Stomach smooth muscle (tissue), 2 donors: ENCODE measurements around the gene TAS2R14.

Experiments
- H3K27ac ChIP-seq: one replicate; pipeline ENCODE4 v1.7.0; 2013; ENCODE audit warnings: mild to moderate bottlenecking, low read length, inconsistent platforms
- H3K27me3 ChIP-seq, 2 donors: one replicate each; pipeline ENCODE4 v1.7.0; 2013; ENCODE audit warnings: low read length in 2 of 2; ENCODE audit not compliant: insufficient read depth in 2 of 2, control insufficient read depth in 1 of 2
- H3K36me3 ChIP-seq, 2 donors: one replicate each; pipeline ENCODE4 v1.7.0; 2013; ENCODE audit warnings: low read length in 2 of 2; ENCODE audit not compliant: control insufficient read depth in 2 of 2, insufficient read depth in 2 of 2
- H3K4me1 ChIP-seq: one replicate; pipeline ENCODE4 v1.7.0; 2013; ENCODE audit warnings: low read length; ENCODE audit not compliant: control insufficient read depth, insufficient read depth
- H3K4me3 ChIP-seq, 2 donors: one replicate each; pipeline ENCODE4 v1.7.0; 2013; ENCODE audit warnings: low read length in 2 of 2
- H3K9ac ChIP-seq, 2 donors: one replicate each; pipeline ENCODE4 v1.7.0; 2013; ENCODE audit warnings: low read length in 2 of 2, mild to moderate bottlenecking in 1 of 2
- H3K9me3 ChIP-seq, 2 donors: one replicate each; pipeline ENCODE4 v1.7.0; 2013; ENCODE audit warnings: low read length in 2 of 2; ENCODE audit not compliant: control insufficient read depth in 2 of 2
- donor health status: healthy.
- donor health status: Pancreatic carcinoma.

TAS2R14 gene

GRCh38 chr12:10939163-10939562 lies at the start of gene TAS2R14:
TSS of gene TAS2R14 (minus strand) at chr12:10939263. CDS start at chr12:10939207, 56 bp downstream.
- Histone ChIP-seq H3K9me3 (no peaks in the 10 kb centered on the region), H3K36me3 (no peaks in the 10 kb centered on the region), H3K9ac (no peak within 1 kb of the TSS), H3K4me1 (no peaks in the 10 kb centered on the region), H3K27me3 (no peaks in the 10 kb centered on the region), H3K4me3 (no peak within 1 kb of the TSS), H3K27ac (no peak within 1 kb of the TSS)

- Histone ChIP-seq H3K27ac (no peak within 1 kb of the TSS), H3K9me3 (no peaks in the 10 kb centered on the region), H3K9ac (no peak within 1 kb of the TSS), H3K27me3 (no peaks in the 10 kb centered on the region), H3K4me1 (no peaks in the 10 kb centered on the region), H3K36me3 (no peaks in the 10 kb centered on the region), H3K4me3 (no peak within 1 kb of the TSS)
Observed at GRCh38 chr12:10986812-10987211, 47.7 kb upstream of the TAS2R14 start, which contains the start of gene TAS2R50. TSS of gene TAS2R50 (minus strand) at chr12:10986912. CDS start at chr12:10986860, 52 bp downstream.

- Histone ChIP-seq H3K4me3 (no peak overlapping the region), H3K27ac (no peak overlapping the region), H3K4me1 (no peaks in the 10 kb centered on the region), H3K27me3 (no peaks in the 10 kb centered on the region), H3K9me3 (no peaks in the 10 kb centered on the region), H3K36me3 (no peaks in the 10 kb centered on the region), H3K9ac (no peak overlapping the region)
Observed at GRCh38 chr12:10982244-10982643, 43.2 kb upstream of the TAS2R14 start.

GRCh38 chr12:10974965-10975364 lies 35.9 kb upstream of the TAS2R14 start:
- no peaks in the 10 kb centered on the region for H3K4me1 ChIP-seq
- no peak overlapping the region for H3K27ac ChIP-seq
- no peak overlapping the region for H3K4me3 ChIP-seq
- H3K9ac ChIP-seq, result no peak overlapping the region
- no peaks in the 10 kb centered on the region for H3K27me3 ChIP-seq
- no peaks in the 10 kb centered on the region for H3K9me3 ChIP-seq
- H3K36me3 ChIP-seq, result no peaks in the 10 kb centered on the region

- H3K36me3 ChIP-seq, result no peaks in the 10 kb centered on the region
- no peak overlapping the region for H3K27ac ChIP-seq
- H3K4me3 ChIP-seq, result no peak overlapping the region
- no peaks in the 10 kb centered on the region for H3K27me3 ChIP-seq
- no peaks in the 10 kb centered on the region for H3K4me1 ChIP-seq
- no peak overlapping the region for H3K9ac ChIP-seq
- H3K9me3 ChIP-seq, result no peaks in the 10 kb centered on the region
Observed at GRCh38 chr12:10968765-10969456, 29.8 kb upstream of the TAS2R14 start.

- H3K36me3 ChIP-seq, result no peaks in the 10 kb centered on the region
- H3K27me3 ChIP-seq, result no peaks in the 10 kb centered on the region
- H3K4me3 ChIP-seq, result no peak overlapping the region
- no peak overlapping the region for H3K9ac ChIP-seq
- H3K9me3 ChIP-seq, result no peaks in the 10 kb centered on the region
- H3K4me1 ChIP-seq, result no peaks in the 10 kb centered on the region
- no peak overlapping the region for H3K27ac ChIP-seq
Observed at GRCh38 chr12:10967409-10967808, 28.3 kb upstream of the TAS2R14 start.

GRCh38 chr12:10966314-10966713 lies 27.3 kb upstream of the TAS2R14 start:
- Histone ChIP-seq H3K36me3 (no peaks in the 10 kb centered on the region), H3K27ac (no peak overlapping the region), H3K27me3 (no peaks in the 10 kb centered on the region), H3K4me1 (no peaks in the 10 kb centered on the region), H3K9ac (no peak overlapping the region), H3K4me3 (no peak overlapping the region), H3K9me3 (no peaks in the 10 kb centered on the region)

- Histone ChIP-seq H3K27me3 (no peaks in the 10 kb centered on the region), H3K27ac (no peak overlapping the region), H3K9ac (no peak overlapping the region), H3K9me3 (no peaks in the 10 kb centered on the region), H3K36me3 (no peaks in the 10 kb centered on the region), H3K4me1 (no peaks in the 10 kb centered on the region), H3K4me3 (no peak overlapping the region)
Observed at GRCh38 chr12:10965476-10965875, 26.4 kb upstream of the TAS2R14 start.

GRCh38 chr12:10960211-10960610 lies 21.1 kb upstream of the TAS2R14 start:
- H3K4me1 ChIP-seq, result no peaks in the 10 kb centered on the region
- H3K9ac ChIP-seq, result no peak overlapping the region
- H3K36me3 ChIP-seq, result no peaks in the 10 kb centered on the region
- no peaks in the 10 kb centered on the region for H3K9me3 ChIP-seq
- no peak overlapping the region for H3K27ac ChIP-seq
- no peak overlapping the region for H3K4me3 ChIP-seq
- H3K27me3 ChIP-seq, result no peaks in the 10 kb centered on the region

- Histone ChIP-seq H3K4me3 (no peak overlapping the region), H3K36me3 (no peaks in the 10 kb centered on the region), H3K27me3 (no peaks in the 10 kb centered on the region), H3K9ac (no peak overlapping the region), H3K4me1 (no peaks in the 10 kb centered on the region), H3K9me3 (no peaks in the 10 kb centered on the region), H3K27ac (no peak overlapping the region)
Observed at GRCh38 chr12:10959804-10960203, 20.7 kb upstream of the TAS2R14 start.

GRCh38 chr12:10957741-10958140 lies 18.7 kb upstream of the TAS2R14 start:
- Histone ChIP-seq H3K27me3 (no peaks in the 10 kb centered on the region), H3K9me3 (no peaks in the 10 kb centered on the region), H3K9ac (no peak overlapping the region), H3K27ac (no peak overlapping the region), H3K36me3 (no peaks in the 10 kb centered on the region), H3K4me1 (no peaks in the 10 kb centered on the region), H3K4me3 (no peak overlapping the region)
